ENCODE measurements around the gene ACAD11.

GRCh38 chr3:132682201-132682600, 22.6 kb upstream of the ACAD11 start:
- TF ChIP-seq CTCF (IDR thresholded peaks at IDR 0.05) (no peak), POLR2A (IDR thresholded peaks at IDR 0.05) (no peak)
